NK-92 (cell line): Measurements from ENCODE around the gene DGCR2.

Experiments used
- DNase-seq: peaks from one replicate; lab custom pipeline; 2025; ENCODE audit not compliant: unreplicated experiment; lab: John Stamatoyannopoulos, UW

Gene DGCR2

DNA sequence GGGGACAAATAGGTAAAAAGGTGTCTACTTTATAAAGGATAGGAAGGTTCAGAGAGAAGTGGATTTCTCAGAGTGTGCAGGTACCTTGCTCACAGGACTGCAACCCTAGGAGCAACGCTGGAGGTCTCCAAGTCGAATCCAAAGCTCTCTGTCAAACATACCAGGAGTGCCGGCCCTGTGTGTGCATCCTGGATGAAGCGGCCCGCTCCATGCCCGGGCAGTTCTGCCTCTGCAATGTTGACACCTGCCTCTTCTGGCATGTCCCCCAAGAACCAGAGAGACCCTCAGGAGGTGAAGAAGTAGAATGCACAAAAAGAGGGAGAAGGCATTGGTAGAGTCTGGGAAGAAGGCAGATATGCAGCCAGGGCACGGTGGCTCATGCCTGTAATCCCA, 5.8 kb upstream of the DGCR2 start:
- no peak for DNase-seq

- DNase-seq, result no peak
These were observed 5.3 kb upstream of the DGCR2 start for GRCh38 chr22:19127329-19128008.

- DNase-seq, result no peak
These were observed 4.4 kb upstream of the DGCR2 start for GRCh38 chr22:19126309-19127273.

DNA sequence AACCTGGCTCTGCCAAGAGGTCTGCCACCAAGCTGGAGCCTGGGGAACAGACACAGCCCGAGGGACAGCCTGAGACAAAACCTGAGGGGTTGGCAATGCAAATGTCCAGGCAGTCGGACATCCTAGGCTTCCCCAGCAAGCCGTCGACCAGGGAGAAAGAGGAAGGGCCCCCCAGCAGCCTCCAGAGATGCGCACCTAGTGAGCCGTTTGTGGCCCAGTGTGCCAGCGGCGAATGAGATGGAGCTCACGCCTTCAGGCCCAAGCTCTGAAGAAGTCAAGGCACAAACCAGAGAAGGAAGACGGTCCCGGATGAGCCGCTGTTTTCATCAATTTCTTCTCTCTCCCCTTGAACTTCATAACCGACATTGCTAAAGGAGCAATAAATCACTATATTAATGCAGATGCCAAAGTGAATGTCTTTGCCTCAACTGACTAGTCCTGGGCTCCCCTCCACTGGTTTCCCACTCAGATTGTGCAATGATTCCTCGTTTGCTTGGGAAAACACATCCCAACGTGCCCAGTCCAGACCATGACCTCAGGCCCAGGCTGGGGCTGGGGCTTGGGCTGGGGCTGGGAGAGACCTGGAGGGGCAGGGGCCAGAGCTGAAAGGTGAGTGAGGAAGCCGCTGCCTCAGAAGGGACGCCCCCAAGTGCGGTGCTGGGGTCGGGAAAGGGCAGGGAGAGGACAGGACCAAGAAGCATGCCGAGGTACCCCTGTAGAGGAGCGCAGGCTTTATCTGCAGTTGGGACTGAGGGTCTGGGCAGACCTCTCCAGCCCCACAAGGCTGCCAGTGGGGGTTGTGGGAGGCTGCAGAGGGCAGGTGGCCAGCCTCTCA, 3.5 kb upstream of the DGCR2 start:
- no peak for DNase-seq

DNA sequence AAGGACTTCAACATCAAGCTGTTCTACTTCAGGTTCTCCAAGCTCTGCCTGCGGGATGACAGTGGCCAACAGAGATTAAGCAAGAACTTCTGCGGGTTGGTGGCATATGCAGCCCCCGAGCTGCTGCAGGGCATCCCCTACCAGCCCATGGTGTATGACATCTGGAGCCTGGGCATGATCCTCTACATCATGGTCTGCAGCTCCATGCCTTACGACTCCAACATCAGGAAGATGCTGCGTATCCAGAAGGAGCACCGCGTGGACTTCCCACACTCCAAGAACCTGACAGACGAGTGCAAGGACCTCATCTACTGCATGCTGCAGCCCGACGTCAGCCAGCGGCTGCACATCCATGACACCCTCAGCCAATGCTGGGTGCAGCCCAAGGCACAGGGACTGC, 2.8 kb upstream of the DGCR2 start:
- no peak for DNase-seq

DNA sequence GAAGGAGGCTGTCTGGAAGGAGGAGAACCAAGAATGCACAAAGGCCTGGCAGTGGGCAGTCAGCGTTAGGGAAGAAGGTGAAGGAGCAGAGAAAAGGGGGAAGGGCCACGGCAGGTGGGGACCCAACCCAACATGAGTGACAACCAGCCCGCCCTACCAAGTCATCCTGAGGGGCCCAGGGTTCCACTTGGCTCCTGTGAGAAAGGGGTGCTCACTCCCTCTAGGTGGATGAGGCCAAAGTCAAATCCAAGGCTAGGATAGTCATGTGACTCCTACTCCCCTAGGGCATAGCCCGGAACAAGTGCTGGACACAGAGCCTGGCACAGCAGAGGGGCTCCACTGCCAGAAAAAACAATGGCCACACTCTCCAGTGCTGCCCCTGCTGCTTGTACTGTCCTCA, 2.2 kb upstream of the DGCR2 start:
- DNase-seq, result no peak

DNA sequence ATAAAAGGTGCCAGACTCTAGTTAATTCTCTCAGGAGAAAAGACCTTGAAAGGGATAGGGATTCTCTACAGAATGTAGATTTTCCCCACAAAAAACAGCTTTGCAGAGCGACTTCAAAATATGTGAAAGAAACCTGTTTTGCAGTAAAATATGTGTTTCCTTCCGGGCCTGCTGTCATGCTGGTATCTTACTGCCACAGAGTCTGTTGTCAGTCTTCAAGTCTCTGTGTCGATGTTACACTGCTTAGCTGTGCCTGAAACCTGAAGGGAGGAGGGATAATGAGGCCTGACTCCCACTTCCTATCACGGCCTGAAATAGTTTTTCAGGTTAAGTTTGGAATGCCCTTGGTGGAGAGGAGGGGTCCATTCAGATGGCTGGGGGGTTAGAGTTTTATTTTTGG, 1.7 kb upstream of the DGCR2 start:
- DNase-seq, result no peak

- no peak for DNase-seq
These were observed 710 bp upstream of the DGCR2 start for GRCh38 chr22:19122752-19123492.

DNA sequence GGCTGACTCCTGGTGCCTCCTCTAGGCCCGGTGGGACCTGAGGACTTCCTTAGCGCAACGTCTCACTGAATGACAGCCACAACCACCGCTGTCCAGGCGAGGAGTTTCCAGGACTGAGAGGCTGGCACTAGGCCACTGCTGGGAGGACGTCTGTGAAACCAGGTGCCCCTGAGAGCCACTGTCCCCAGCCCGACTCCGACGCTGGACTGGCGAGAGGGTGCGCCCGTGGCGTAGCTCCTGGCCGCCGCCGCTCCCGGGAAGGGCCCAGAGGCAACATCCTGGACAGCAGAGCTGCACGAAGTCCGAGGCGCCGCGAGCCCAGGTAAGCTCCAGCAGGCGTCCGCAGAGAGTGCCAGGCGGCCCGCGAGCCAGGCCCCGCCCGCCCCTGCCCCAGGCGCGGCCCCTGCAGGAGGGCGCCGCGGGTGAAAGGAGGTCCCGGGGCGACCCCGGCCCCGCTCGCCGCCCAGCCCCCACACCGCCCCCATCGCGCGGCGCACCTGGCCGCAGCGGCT, 525 bp downstream of the DGCR2 start:
- DNase-seq, result no peak

DNA sequence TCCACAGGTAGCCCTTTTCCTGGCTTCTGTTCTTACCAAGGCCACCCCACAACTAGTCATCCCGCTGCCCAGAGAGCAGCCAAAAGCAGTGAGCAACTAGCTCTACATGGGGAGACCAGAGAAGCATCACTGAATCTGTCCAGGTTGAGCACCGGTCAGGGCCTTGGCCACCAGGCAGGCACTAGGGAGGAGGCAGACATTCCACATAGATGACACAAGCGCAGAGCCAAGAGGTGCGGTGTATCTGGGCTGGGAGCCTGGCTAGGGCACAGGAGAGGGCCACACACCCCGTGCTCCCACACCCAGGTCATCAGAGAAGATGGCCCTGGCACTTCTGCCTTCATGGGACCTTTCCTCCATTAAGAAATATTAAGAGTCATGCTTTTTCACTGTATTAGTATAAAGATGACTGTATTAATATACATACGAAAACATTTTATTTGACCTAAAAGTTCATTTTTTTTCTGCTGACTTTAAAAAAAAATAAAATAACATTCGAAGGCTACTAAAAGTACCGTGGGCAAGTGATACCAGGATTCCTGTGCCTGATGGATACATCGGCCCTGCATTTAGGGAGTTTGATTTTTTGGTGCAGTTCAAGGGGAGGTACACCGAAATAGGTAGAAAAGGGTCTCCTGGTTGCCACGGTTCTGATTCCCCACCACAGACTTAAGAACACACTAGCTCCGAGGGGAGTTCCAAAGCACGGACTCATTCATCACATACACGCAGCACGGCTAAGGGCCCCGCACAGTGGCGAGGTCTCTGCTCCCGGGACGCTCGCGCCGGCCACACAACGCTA, 1.2 kb downstream of the DGCR2 start:
- no peak for DNase-seq

DNA sequence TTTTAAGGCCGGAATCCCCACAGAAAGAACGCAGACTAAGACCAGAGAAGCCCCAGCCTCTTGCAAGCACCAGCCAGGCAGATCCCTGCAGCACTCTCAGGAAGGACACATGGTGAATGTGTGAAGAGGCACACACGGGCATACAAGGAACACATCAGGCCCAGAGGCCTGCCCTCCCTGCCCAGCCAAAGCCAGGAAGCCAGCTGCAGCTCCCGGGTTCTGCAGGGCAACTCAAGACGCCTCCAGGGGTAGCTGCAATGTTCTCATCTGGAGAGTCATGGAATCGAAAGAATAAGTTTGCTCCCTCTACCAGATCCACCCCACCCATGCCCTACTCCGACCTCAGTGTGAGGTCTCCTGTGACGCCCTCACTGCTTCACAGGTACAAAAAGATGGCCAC, 2.3 kb downstream of the DGCR2 start:
- DNase-seq, result no peak

GRCh38 chr22:19118329-19118880, 3.8 kb downstream of the DGCR2 start:
- DNase-seq, result no peak

- DNase-seq, result no peak
These were observed 5.1 kb downstream of the DGCR2 start for GRCh38 chr22:19117111-19117512.

GRCh38 chr22:19115628-19116027, 6.6 kb downstream of the DGCR2 start:
- DNase-seq, result no peak

GRCh38 chr22:19114984-19115552, 7.1 kb downstream of the DGCR2 start:
- DNase-seq, result no peak

- DNase-seq, result no peak
These were observed 8.8 kb downstream of the DGCR2 start for GRCh38 chr22:19113429-19113828.

DNA sequence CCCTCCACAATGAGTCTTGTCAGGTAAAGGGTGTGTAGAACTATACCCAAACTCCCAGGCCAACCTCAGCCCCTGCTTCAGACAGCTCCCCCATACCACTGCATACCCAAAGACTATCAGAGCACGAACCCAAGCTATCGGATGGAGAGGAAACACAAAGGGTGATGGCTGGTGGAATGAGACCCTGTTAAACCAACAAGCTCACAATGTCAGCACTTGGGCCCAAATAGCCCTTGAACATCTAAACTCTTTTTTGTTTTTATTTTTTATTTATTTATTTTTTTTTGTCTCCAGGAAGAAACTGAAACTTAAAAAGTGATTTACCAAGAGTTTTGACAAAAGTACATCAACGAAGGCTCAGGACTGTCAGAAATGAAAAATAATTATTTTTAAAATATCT, 10.6 kb downstream of the DGCR2 start:
- no peak for DNase-seq

DNA sequence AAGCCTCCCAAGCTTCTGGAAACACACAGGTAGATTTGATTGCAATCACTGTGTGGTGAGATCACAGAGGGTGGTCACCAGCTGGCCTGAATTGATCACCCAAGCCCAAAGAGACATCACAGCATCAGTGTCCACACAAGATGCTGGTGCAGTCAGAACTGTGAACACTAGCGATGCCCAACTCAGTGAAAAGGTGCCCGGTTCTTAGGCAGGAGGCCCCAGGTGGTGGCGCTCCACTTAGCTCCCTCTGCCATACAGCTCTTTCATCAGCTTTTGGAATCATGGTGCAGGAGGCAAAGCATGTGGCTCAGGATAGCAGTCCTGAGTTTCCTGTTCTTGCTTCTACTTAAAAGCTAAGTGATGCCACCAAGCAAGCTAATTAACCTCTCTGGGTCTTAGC, 11.1 kb downstream of the DGCR2 start:
- DNase-seq, result no peak

- no peak for DNase-seq
These were observed 11.6 kb downstream of the DGCR2 start for GRCh38 chr22:19110646-19111045.
